Activated CD4-positive, CD25-positive, alpha-beta regulatory T cell treated with anti-CD3 and anti-CD28 coated beads, Interleukin-2, amount 50 U/mL, for 24 hours (primary cell): ENCODE measurements around the gene TPT1.
"Not testable (repeated sequence)": the region's sequence is repeated elsewhere in the genome, so short reads cannot be mapped to it uniquely, and the experiment has no call there.

Source experiments
- ATAC-seq, 2 donors: fragments of 150-1000 bp; cut with Tn5 transposase; one replicate each; pipeline ENCODE4 v1.10.0; 2021; ENCODE audit warnings: mild to moderate bottlenecking in 1 of 2, moderate library complexity in 1 of 2

TPT1 gene

GRCh38 chr13:45365558-45365885 is 24.5 kb upstream of the TPT1 start:
- no peak for ATAC-seq

GRCh38 chr13:45364876-45365557 is 24.0 kb upstream of the TPT1 start:
- ATAC-seq = no peak

DNA sequence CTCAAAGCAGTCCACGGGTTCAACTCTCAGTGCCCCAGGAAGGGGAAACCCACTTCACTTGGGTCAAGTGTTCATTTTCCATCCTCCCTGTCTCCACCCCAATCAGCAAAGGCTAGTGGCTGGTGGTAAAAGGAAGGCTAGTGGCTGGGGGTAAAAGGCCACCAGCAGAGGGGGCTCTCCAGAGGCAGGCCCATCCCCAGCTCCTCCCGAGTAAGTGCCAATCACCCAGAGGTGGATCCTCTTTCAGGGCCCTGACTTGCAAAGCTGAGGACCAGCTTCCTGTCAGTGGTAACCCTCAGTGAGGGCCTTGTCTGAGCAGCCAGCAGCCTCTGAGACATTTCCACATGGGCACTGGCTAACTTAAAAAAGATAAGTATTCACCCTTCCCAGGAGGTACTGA is 22.0 kb upstream of the TPT1 start:
- no peak for ATAC-seq

GRCh38 chr13:45361596-45362206 is 20.7 kb upstream of the TPT1 start:
- ATAC-seq = no peak

DNA sequence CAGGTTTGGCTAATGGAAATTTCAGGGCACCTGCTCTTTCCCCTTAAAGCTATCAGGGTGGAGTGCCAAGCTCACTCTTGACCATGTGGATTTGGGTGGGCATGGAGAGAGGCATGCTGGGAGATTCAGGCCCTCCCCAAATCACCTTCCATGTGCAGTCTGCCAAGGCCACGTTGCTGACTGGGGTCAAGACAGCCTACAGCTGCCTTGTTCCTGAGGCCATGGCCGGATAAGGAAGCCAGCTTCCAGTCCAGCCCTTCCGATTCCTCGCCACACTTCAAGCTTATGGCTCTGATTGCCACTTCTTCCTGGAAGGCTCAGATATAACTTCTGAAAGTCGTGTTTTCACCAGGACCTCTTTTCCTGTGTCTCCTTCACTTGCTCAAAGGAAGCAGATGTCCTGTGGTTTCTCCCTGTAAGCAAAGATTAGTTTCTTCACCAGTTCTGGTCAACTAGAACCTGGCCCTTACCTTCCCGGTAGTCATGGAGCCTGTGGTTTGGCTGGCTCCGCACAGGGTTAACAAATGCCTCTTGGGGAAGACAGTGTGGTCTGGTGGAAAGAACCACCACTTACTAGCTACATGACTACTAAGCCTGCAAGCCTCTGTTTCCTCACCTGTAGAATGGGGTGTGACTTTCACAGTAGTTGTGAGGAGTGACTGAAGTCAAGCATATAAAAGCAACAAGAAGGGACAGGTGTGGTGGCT is 16.1 kb upstream of the TPT1 start:
- no peak for ATAC-seq

- peak in 1 of 2 donors; percentile 20 for ATAC-seq
Measured at GRCh38 chr13:45353895-45354294, 12.9 kb upstream of the TPT1 start.

DNA sequence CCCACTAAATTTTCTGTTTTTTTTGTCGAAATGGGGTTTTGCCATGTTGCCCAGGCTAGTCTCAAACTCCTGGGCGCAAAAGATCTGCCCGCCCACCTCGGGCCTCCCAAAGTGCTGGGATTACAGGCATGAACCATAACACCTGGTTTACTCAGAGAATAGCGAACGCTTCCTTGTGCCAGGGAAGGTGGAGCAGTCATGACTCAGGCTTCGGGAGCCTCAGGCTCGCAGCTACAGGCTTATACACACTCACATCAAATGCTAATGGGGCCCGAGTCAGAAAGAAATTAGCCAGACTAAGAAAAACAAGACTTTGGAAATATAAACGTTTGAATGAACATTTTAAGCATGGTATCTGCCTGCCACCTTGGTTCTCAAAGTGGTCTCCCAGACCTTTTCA is 11.0 kb upstream of the TPT1 start:
- ATAC-seq = no peak

- ATAC-seq = no peak
Measured at GRCh38 chr13:45350152-45350551, 9.2 kb upstream of the TPT1 start.

DNA sequence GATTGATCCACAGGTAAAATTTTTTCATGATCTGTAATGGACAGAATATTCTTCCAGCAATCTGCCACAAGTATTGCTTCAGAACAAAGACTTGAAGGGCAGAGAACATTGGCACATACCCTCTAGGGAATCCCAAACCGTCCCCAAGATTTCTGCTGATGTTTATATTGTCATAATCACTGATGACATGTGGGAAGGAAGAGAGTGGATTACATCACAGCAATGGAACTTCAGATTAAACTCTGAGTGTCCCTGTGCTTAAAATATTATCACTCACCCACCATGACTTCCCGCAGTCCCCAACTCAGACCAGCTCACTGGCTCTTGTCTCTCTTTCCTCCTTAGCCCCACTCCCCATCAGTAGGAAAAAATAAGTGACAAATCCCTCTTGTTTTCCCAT is 8.5 kb upstream of the TPT1 start:
- ATAC-seq = no peak

DNA sequence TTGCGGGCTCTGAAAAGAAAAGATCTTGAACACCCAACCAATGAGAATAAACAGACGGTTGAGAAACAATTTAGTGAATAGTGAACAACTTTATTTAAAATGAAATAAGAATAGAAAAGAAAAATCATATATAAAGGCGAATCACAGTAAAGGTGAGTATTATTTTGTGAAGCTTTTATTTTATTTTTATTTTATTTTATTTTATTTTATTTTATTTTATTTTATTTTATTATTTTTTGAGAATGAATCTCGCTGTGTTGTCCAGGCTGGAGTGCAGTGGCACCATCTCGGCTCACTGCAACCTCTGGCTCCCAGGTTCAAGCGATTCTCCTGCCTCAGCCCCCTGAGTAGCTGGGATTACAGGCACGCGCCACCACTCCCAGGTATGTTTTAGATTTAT is 3.1 kb upstream of the TPT1 start:
- not testable (repeated sequence) for ATAC-seq

DNA sequence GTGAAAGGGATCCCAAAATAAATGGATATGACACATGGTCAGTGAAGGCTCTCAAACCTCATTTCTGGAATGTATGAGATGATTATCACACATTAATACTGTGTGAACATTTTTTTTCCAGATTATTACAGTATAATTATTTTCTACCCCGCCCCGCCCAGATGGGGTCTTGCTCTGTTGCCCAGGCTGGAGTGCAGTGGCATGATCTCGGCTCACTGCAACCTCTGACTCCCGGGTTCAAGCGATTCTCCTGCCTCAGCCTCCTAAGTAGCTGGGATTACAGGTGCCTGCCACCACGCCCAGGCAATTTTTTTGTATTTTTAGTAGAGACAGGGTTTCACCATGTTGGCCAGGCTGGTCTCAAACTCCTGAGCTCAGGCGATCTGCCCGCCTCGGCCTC is 2.1 kb upstream of the TPT1 start:
- ATAC-seq = not testable (repeated sequence)

DNA sequence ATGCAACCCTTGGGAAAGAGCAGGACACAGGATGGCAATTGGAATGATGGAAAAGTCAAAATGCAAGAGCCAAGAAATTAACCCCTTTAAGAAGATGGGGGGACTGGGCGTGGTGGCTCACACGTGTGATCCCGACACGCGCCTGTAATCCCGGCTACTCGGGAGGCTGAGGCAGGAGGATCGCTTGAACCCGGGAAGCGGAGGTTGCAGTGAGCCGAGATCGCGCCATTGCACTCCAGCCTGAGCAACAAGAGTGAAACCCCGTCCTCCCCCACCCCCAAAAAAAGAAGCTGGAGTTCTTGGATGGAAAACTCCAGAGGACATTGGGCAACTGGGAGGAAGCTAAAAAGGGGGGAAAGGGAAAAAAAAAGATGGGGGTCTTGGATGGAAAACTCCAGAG is 1.7 kb upstream of the TPT1 start:
- ATAC-seq = not testable (repeated sequence)

DNA sequence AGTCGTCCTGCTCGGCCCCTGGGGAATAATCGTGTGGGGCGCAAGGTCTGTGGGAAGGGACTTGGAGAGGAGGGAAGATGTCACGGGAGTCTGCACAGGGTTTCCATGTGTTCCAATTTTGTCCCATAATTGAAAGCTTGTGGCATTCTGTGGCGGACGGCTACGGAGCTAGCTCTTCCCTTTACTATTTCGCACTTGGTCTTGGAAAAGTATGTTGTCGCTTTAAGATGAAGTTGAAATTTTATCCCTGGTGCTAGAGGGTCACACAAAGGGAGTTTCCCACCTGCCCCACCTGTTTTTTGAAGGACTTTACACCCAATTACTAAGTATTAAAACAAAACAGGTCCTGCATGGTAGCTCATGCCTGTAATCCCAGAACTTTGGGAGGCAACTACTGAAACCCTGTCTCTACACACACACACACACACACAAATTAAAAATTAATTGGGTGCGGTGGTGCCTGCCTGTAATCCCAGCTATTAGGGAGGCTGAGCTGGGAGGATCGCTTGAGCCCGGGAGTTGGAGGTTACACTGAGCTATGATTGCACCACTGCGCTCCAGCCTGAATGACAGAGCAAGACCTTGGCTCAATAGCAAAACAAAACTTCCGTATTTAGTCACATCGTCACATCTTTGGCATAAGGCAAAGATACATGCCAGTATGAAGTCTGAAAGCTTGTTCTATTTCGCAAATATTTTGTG is 967 bp upstream of the TPT1 start:
- no peak for ATAC-seq

DNA sequence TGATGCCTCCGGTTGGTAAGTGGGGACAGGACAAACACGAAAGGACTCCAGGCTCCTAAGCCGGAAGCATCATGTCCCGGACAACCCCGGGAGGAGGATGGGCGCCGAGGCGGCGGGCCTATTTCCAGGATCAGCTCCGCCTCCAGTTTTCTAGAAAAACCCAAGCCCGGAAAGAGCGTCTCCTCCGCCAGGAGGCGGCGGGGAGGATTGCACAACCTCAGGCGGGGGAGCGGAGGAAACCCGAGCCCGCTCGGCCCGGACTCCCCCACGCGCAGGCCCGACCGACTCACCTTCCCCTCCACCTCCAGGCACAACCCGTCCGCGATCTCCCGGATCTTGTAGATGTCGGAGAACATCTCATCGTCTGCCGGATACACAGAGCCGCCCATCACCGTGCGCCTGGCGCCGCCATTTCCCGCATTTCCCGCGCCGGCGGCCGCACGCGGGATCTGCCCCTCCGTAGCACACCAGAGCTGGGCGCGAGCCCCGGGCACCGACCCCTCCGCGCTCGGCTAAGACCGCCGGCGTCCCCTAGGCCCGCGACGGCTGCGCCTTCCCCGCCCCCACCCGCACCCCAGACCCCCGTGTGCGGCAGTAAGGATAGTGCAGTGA is 455 bp downstream of the TPT1 start:
- peak; percentile 37 to 53 for ATAC-seq

DNA sequence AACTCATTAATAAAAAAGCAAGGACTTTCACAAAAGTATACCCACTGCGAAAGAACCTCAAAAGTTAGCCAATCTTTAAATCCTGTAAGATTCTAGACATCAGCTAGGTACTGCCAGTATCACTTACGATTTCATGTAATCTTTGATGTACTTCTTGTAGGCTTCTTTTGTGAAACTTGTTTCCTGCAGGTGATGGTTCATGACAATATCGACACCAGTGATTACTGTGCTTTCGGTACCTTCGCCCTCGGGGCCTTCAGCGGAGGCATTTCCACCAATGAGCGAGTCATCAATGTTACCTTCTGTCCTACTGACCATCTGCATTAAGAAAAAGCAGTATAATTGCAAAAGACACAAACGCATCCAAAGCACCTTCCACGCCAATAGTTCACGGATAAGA is 1.1 kb downstream of the TPT1 start:
- peak; percentile 4 to 6 for ATAC-seq

DNA sequence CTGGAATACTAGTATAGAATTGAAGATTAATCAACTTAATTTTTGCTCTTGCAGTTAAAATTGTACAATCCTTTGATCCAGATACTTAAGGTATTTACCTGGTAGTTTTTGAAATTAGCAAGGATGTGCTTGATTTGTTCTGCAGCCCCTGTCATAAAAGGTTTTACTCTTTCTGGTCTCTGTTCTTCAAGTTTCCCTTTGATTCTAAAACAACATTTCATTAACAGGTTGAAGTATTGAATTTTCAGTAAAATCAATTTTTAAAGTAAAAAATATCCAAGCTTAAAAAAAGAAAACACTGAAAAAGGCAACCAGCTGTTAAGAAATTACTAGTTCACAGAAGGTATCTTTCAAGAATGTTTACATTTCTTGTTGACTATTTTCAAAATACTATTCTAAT is 1.6 kb downstream of the TPT1 start:
- ATAC-seq = no peak

- ATAC-seq = no peak
Measured at GRCh38 chr13:45337803-45338202, 3.2 kb downstream of the TPT1 start.

GRCh38 chr13:45337395-45337794 is 3.6 kb downstream of the TPT1 start:
- peak in 1 of 2 donors; percentile 5 for ATAC-seq

- ATAC-seq = no peak
Measured at GRCh38 chr13:45336025-45336800, 4.8 kb downstream of the TPT1 start.

GRCh38 chr13:45335397-45336024 is 5.5 kb downstream of the TPT1 start:
- ATAC-seq = no peak

DNA sequence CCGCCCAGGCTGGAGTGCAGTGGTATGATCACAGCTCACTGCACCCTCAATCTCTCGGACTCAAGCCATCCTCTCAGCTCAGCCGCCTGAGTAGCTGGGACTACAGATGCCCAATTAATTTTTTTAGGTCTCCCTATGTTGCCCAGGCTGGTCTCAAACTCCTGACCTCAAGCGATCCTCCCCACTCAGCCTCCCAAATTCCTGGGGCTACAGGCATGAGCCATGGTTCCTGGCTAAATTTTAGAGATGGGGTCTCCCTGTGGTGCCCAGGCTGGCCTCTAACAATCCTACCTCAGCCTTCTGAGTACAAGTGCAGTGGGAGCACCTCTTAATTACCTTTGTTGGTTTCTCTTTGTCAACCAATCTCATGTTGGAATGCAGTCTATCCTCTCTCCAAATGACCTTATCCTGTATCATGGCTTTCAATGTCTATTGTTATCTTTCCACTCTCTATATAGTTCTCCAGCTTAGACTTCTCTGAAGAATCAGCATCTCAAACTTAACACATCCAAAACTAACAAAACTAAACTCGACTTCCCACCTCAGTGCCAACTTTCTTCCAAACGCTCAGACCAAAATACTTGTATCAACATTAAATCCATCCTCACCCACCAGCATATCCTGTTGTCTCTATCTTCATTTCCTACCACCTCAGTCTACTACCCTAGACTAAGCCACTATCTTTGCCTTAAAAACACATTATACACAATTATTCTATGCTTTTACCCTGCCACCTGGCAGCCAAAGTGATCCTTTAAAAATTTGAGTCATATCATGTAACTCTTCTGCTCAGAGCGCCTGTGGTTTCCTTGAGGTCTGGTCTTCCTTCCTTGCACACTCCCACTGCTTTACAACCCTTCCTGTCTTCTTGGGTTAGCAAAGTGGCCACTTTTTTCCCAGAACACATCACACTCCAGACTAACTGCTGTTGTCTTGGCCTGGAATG is 6.7 kb downstream of the TPT1 start:
- ATAC-seq = peak in 1 of 2 donors; percentile 30
